ELR (cell line): ENCODE data around the gene NANOS2.
A peak's percentile ranks its signal among the peaks of the same experiment; 100 is the strongest.
"Not testable (repeated sequence)": the region's sequence is repeated elsewhere in the genome, so short reads cannot be mapped to it uniquely, and the experiment has no call there.

Experiments used
- DNase-seq: peaks from one replicate; pipeline ENCODE4 v3.0.0-alpha.2; 2015; ENCODE audit warnings: low read depth

NANOS2 gene

DNA sequence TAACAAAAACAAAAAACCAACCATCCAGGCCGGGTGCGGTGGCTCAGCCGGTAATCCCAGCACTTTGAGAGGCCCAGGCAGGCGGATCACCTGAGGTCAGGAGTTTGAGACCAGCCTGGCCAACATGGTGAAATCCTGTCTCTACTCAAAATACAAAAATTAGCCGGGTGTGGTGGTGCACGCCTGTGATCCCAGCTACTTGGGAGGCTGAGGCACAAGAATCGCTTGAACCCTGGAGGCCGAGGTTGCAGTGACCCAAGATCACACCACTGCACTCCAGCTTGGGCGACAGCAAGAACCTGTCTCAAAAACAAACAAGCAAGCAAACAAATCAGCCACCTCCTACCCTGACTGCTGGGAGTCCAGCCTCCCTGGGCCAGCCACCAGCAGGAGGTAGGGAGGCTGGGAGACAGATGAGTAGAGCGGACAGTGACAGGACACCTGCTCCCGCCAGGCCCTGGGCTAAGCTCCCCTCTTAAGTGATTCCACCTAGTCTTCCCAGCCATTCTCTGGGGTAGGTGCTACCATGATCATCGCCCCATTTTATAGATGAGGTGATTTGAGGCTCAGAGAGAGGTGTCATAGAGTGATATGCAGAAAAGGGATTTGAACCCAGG lies 18.5 kb downstream of the NANOS2 start:
- not testable (repeated sequence) for DNase-seq

DNA sequence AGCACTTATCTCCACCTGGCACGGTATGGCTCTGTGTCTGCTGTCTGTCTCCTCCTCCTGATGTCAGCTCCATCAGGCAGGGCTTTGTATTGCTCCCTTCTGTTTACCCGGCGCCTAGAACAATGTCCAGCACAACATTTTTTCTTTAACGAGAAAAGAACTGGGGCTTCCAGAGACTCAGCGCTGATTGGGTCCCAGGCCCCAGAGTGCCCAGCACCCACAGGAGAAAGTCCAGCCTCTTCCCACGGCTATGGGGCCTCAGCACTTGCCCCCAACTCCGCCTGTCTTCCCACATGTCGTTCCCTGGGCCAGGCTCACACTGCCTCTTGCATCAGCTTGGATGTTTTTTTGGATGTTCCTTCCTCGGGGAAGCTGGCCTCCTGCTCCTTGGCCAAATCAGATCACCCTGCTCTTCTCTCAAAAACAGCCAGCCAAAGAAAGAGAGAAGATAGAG lies 19.0 kb downstream of the NANOS2 start:
- DNase-seq = no peak

DNA sequence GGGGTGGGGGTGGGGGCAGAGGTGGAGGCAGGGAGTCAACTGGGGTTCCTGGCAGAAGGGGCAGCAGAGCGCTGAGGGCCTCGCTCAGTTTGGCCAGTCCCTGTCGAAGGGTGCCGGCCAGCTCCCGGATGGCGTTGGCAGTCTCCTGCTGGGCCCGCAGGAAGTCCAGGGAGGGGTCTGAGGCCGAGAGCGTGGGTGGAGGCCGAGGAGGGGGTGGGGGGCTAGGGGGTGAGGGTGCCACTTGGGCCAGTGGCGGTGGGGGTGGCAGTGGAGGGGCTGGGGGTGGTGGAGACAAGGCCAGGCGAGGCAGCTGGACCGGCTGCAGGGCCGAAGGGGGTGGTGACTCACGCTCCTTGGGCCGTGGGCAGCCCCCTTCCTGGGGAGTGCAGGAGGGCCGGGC lies 23.7 kb downstream of the NANOS2 start:
- DNase-seq = no peak

DNA sequence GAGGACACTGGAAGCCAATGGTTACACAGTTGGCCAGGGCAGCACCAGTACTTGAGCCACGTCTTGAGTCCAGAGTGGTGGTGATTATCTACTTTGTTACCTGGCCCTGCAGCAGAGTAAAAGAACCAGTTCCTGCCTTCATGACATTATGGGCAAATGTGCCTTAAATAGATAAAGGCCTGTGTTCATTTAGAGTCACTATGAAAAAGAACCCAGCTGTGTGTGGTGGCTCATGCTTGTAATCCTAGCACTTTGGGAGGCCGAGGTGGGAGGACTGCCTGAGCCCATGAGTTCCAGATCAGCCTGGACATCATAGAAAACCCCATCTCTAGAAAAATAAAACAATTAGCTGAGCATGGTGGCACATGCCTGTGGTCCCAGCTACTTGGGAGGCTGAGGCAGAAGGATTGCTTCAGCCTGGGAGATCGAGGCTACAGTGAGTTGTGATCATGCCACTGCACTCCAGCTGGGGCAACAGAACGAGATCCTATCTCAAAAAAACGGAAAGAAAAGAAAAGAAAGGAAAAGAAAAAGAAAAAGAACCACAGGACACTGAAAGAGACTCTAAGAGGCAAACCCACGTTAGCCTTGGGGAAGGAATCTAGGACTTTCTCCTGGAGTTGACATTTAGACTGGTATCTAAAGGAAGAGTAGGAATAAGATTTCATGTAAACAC lies 25.2 kb downstream of the NANOS2 start:
- DNase-seq = no peak

DNA sequence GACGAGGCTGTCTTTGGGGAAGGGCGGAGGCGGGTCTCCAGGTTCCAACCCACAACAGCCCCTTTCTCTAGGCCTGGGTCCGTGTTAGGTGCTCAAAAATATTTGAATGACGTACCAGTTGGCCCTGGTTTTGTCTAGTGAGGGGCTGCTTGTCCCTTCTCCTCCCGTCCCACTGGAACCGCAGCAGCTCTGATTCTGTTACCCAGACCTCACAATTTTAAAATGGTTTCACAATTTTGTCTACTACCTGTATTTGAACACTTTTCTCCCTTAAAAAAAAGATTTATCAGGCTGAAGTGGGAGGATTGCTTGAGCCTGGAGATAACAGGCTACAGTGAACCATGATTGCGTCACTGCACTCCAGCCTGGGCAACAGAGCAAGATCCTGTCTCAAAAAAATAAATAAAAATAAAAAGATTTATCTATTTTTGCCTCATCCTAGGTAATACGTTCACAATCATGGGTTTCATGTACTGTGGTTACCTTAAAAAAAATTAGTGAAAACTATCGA lies 27.3 kb downstream of the NANOS2 start:
- DNase-seq = no peak

DNA sequence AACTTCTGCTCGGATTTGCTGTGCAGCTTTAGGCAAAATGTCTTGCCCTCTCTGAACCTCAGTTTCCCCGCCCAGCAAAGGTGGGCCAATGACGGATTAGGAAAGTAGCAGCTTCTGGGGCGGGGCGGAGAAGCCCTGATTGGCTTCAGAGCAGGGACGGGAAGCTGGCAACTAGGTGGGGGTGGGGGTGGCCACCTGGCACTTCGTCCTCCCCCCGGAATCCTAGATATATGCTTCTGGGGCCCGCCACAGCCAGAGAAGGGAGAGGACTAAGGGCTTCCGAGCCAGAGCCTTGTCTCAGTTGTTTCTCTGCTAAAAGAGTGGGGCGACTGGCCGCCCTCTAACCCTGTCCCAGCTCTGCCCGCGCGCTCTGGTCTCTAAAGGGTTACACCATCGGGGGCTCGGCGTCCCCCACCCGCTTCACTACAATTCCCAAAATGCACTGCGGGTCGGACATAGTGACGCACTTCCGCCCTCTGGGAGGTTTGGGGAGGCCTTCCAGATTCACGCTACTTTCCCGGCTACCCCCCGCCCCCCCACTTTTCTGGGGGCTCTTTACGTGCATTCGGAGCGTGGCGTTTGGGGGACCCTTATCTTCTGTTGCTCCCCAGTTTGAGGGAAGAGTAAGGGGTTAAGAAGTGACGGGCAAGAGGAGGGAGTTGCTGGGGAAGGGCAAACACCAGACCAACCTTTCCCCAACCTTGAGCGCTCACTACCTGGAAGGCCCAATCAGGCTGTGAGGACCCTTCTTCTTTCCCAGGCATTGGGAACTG lies 28.0 kb downstream of the NANOS2 start:
- DNase-seq = peak; percentile 94

DNA sequence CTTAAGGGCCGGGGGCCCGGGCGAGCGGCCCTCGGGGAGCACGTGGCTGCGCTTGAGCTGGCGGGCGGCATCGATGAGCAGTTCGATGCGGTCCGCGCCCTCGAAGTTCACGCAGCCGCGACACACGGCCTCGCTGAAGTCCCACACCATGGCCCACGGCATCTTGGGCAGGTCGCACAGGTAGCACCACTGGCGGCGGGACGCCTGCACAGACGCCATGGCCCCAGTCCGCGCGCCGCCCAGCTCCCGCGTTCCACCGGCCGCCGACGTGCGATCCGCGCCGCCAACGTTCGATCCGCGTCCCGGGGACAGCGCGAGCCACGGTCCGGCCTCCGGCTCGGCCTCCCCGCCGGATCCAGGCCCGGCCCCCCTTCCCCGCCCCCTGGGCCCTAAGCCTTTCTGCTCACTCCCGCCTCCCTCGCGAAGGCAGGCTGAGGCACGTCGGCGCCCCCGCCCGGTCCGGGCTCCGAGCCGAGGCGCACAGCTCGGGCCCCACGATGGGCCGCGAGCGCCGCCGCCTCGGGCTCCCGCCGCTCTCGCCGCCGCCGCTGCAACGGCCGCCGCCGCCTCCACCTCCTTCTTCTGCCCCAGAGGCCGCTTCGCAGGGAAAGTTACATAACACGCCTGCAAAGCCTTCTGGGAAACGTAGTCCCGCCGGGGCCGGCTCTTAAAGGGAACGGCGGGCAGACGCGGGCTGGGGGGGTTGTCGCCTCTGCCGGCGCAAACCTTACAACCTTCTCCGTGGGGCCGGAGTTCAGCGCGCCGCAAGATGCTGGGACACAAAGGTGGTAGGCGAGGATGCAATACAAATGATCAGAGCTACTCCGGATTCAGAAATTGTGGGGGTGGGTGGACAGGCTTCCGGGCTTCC lies 28.8 kb downstream of the NANOS2 start, which contains the start of gene IRF2BP1:
IRF2BP1 (minus strand) TSS at position 586 of the 871 bp plus-strand sequence; CDS start at position 219, 367 bp downstream.
- peak; percentile 94 for DNase-seq

DNA sequence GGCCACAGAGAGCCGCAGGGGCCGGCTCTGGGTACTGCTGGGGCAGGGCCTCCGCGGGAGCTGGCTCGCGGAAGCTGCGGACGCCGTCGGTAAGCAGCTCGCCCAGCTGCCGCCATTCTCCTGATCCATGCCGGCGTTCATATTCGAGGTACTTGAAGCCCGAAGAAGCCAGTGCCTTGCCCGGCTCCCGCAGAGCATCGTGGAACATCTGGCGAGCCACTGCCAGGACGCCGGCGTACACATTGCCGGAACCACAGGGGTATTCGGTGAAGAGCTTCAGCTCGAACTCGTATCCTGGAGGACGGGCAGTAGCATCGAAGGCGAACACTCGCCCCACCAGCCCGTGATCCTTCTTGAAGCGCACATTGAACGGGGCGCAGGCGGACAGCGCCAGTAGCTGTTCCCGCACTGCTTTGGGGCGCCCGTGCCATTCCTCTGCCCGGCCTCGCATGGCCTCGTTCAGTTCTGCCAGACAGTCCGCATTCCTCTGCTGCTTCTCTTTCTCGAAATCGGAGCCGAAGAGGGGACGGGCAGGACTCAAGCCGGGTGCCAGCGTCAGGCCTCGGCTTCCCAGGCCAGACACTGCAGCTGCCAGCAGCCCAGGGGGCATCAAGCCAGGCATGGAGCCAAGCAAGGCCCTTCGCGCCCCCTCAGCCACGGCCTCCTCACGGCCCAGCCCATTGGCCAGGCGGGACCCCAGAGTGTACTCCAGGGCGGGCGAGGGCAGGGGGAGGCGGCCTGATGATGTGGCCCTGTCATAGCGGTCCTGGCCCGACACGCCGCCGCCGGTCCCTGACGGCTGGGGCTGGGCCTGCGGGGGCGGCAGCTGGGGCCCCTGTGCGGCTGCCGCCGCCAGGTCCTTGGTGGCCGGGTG lies 29.7 kb downstream of the NANOS2 start:
- DNase-seq = no peak

DNA sequence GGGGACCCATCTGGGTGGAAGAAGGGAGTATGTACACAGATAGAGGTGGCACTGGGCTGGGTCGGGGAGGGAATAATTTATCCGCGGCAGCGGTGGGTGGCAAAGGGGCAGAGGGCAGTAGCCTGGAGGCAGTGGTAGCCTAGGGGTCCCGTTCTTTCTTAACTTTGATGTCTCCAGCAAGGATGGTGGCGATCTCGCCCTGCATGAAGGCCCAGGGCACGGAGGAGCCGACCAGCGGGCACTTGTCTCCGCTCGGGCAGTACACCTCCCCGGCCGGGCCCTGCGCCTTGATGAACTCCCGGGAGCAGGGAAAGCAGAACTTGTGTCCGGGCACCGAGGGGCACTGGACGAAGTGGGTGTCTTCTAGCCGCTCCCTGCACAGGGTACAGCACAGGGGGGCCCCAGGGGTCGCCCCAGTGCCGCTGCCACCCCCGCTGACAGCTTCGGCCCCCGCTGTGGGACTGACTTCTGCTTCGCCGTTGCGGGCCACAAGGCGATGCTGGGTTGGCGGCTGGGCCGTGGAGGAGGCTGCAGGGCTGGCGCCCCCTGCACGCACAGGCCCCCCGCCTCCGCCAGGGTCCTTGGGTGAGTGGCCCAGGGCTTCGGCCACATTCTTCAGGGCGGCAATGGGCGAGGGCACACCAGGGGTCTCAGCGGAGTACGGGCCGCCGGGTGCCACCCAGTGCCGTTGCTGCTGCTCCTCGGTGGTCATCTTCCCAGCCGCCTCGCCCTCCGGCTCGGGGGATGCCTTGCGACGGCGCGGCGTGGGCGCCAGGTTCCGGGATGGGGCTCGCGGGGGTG lies 30.5 kb downstream of the NANOS2 start:
- DNase-seq = no peak

DNA sequence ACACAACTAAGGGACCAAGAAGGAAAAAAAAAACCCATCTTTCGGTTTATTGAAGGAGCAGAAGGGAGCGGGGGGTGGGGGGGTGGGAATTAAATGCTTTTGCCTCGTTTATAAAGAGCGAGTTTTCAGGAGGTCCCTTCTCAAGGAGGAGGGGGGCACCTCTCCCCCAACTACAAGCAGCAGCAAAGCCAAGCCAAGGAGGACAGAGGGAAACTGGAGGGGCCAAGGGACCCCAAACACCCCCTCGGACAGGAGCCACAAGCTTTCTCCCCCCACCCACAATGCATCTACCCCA lies 31.0 kb downstream of the NANOS2 start:
- DNase-seq = no peak

DNA sequence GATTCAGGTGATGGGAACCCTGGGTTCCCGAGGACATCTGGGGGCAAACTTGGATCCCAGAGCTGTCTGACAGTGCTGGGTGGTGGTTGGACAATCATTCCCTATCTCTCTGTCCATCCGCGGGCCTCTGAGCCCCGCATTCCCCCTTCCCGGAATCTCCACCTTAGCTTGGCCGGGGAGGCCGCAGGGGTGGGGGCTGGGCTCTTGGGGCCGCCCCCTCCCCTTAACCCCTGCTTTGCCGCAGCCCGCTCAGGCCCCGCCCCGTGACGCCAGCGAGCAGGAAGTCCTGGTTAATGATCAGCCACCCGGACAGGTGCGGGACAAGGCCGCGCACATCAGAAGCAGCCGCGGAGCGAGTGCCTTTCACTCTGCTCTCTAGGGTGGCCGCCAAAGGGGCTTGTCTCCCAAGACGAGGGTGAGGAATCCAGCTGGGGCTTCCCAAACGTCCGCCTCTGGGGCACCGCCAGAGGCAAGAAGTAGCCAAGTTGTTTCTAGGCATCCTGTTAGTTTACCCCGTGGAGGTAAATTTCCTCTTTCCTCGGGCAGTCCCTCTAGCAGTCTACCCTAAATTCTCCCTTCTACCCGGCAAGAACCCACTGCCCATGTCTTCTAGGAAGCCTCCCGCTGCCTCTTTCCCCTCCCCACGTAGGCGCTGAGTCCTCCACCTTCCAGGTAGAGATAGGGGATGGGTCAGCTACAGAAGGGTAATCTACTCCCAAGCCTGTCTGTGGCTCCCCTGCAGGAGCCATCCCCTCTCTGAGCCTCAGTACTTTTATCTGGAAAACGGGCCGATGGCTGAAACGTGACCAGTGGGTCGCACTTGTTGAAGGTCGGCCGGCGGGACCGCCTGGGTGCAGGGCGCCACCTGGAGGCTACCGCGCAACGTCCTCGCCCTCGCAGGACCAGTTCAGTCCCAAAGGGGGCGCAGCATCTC lies 31.7 kb downstream of the NANOS2 start:
- DNase-seq = peak; percentile 85

DNA sequence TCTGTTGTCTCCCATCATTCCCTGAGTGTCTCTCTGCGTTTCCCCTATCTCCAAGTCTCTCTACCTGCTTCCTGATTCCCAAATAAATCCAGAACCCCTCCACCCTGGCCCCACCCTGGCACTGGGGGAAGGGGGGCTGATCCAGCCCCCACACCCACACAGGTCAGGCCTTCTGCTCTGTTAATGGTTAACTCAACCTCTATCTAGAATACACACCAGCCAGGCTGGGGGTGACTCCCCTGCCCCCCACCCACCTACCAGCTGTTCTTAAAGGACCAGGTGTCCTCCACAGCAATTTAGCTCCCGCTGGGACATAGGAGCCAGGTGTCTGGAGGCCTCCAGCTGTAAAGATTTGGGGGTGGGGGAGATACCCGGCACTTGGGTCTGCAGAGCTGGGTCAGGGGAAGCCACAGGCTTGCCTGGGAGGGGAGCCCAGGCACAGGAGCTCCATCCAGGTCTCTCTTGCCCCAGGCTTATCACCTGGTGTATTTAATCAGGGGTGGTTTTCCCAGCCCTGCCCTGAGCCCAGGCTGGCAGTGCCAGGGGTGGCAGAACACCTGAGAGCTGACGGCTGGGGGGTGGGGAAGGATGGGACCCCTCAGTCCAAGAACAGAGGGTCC lies 32.6 kb downstream of the NANOS2 start:
- DNase-seq = no peak

DNA sequence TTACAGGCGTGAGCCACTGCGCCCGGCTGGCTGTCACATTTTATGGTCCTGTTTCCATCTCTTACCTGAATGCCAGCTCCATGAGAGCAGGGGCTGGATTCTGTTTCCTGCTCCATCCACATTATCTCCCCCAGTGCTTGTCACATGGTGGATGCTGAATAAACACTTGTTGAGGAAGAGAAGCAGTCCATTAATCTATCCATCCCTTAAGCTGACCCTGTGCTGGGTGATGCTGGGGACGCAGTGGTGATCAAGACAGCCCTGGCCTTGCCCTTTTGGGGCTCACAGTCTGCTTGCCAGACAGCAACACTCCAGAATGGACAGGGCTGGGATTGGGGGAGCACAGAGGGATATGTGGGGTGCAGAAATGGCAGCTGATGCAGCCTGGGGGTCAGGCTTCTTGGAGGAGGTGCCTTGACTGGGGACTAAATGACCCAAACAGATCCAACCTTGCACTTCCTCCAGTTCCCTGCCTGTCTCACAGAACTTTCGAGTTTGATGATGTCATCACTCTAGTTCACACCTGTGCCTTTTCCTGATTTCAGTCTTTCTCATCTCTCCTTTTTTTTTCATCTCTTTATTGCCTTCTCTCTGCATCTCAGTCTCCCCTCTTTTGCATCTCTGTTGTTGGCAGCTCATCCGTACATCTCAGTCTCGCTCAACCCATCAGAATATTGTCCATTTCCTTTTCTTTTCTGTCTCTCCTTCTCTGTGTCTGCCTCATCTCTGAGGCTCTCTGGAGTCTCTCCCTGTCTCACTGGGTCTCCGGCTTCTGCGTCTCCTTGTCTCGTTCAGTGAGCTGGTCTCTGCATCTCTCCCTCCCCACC lies 33.3 kb downstream of the NANOS2 start:
- DNase-seq = no peak

DNA sequence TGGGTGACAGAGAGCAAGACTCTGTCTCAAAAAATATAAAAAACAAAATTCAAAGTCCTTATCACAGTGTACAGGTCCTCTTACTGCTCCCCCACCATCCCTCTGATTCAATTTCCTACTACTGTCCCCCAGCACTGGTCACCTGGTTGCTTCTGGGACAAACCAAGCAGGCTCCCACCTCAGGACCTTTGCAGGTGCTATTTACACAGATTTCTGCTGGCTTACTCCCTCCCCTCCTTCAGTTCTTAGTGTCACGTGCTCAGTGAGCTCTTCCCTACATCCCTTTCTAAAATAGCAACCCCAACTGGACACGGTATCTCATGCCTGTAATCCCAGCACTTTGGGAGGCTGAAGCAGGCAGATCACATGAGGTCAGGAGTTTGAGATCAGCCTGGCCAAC lies 34.6 kb downstream of the NANOS2 start:
- no peak for DNase-seq

DNA sequence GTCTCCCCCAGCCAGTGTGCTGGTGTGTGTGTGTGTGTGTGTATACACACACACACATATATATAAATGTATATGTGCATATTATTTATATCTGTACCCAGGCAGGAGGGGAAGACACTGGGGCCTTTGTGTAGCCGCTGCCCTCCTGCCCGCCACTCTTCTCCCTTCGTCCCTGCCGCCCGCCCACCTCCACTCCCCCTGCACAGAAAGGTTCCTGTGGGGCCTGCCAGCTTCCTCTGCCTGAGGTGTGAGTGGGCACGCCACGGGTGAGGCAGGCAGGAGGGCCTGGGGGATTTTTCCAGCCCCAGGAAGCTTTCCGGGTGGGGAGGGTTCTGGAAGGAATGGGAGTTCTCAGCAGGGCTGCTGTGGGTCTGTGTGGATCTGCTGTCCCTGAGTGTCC lies 35.5 kb downstream of the NANOS2 start:
- no peak for DNase-seq

DNA sequence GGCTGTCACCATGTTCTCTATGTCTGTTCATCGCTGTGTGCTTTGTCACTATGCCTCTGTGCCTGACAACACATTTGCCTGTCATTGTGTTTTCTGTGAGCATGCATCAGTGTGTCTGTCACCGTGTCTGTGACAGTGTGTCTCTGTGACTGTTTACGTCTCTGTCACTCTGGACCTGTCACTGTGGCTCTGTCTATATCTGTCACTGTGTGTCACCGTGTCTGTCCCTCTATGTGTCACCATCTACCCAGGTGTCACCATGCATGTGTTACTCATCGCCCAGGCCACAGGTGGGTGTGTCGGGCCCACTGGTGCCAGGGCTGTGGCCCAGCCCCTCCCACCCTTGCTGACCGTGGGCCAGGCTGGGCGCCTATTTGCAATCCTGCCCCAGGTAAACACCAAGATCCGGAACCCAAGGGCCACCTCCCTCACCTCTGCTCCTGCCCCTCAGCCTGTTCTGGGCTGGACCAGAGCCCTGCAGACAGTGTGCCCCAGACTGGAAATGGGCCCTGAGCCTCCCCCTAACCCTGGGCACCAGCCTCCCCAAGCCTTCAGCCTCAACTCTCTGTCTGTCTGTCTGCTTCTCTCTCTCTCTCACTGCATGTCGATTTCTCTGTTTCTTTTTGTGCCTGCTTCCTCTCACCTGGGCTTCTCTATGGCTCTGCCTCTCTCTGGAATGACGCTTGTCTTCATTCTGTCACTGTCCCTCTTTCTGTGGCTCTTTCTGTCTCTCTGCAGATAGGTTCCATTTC lies 36.4 kb downstream of the NANOS2 start:
- no peak for DNase-seq
